Mesenchymal stem cell (in vitro differentiated cells and primary cell): Measurements from ENCODE around the gene TRPM8.

Experiments
- DNase-seq: peaks from one replicate; pipeline ENCODE4 v3.0.0-alpha.2; 2013
- H2AFZ ChIP-seq: one replicate; pipeline ENCODE4 v1.6.1; 2013; ENCODE audit warnings: low read depth, mild to moderate bottlenecking, control low read depth, inconsistent platforms, low read length, moderate library complexity
- H2AK5ac ChIP-seq: 2 replicates; pipeline ENCODE4 v1.6.1; 2013; ENCODE audit warnings: low read length, moderate library complexity, mild to moderate bottlenecking, inconsistent platforms; ENCODE audit not compliant: severe bottlenecking
- H2BK120ac ChIP-seq: one replicate; pipeline ENCODE4 v1.6.1; 2013; ENCODE audit warnings: low read depth, mild to moderate bottlenecking, inconsistent platforms, low read length, moderate library complexity
- H2BK12ac ChIP-seq, 2 experiments: one replicate each; pipeline ENCODE4 v1.6.1; 2013; ENCODE audit warnings: inconsistent platforms in 2 of 2, low read length in 2 of 2, mild to moderate bottlenecking in 2 of 2, moderate library complexity in 2 of 2, control low read depth in 1 of 2
- H2BK15ac ChIP-seq: one replicate; pipeline ENCODE4 v1.6.1; 2013; ENCODE audit warnings: mild to moderate bottlenecking, low read depth, inconsistent platforms; ENCODE audit not compliant: poor library complexity, severe bottlenecking
- H2BK5ac ChIP-seq: 2 replicates; pipeline ENCODE4 v1.6.1; 2013; ENCODE audit warnings: low read depth, mild to moderate bottlenecking, low read length, control low read depth, inconsistent platforms; ENCODE audit not compliant: poor library complexity, severe bottlenecking
- H3K14ac ChIP-seq, 2 experiments: one replicate each; pipeline ENCODE4 v1.6.1; 2013; ENCODE audit warnings: inconsistent platforms in 2 of 2, low read length in 2 of 2, control low read depth in 1 of 2, mild to moderate bottlenecking in 1 of 2, moderate library complexity in 1 of 2
- H3K18ac ChIP-seq, 2 experiments: one replicate each; pipeline ENCODE4 v1.6.1; 2013; ENCODE audit warnings: inconsistent platforms in 2 of 2, low read length in 2 of 2, control low read depth in 1 of 2, low read depth in 1 of 2, mild to moderate bottlenecking in 1 of 2
- H3K23ac ChIP-seq, 2 experiments: one replicate each; pipeline ENCODE4 v1.6.1; 2013; ENCODE audit warnings: inconsistent platforms in 2 of 2, low read length in 2 of 2, mild to moderate bottlenecking in 2 of 2, moderate library complexity in 2 of 2, control low read depth in 1 of 2
- H3K27ac ChIP-seq: 2 replicates; pipeline ENCODE4 v1.5.1; 2013; ENCODE audit warnings: mild to moderate bottlenecking, moderate library complexity, low read length, control low read depth, inconsistent platforms; ENCODE audit not compliant: poor library complexity, severe bottlenecking
- H3K27me3 ChIP-seq, 2 experiments: 2 replicates each; pipeline versions ENCODE4 v1.6.1 to v1.7.0; 2013; ENCODE audit warnings: low read length in 2 of 2, mild to moderate bottlenecking in 2 of 2, moderate library complexity in 2 of 2, control low read depth in 1 of 2, inconsistent platforms in 1 of 2; ENCODE audit not compliant: control insufficient read depth in 1 of 2, insufficient read depth in 1 of 2
- H3K36me3 ChIP-seq, 2 experiments: 2 replicates each; pipeline versions ENCODE4 v1.6.1 to v1.7.0; 2013; ENCODE audit warnings: low read length in 2 of 2, control low read depth in 1 of 2, inconsistent platforms in 1 of 2, low read depth in 1 of 2, mild to moderate bottlenecking in 1 of 2; ENCODE audit not compliant: insufficient read depth in 2 of 2, control insufficient read depth in 1 of 2
- H3K4ac ChIP-seq, 2 experiments: one replicate each; pipeline ENCODE4 v1.6.1; 2013; ENCODE audit warnings: inconsistent platforms in 2 of 2, low read length in 2 of 2, mild to moderate bottlenecking in 2 of 2, moderate library complexity in 2 of 2, control low read depth in 1 of 2, low read depth in 1 of 2
- H3K4me1 ChIP-seq: 2 replicates; pipeline ENCODE4 v1.6.1; 2013; ENCODE audit warnings: low read depth, low read length, control low read depth; ENCODE audit not compliant: control insufficient read depth, insufficient read depth
- H3K4me2 ChIP-seq: 2 replicates; pipeline ENCODE4 v1.6.1; 2013; ENCODE audit warnings: low read length, mild to moderate bottlenecking, inconsistent platforms; ENCODE audit not compliant: poor library complexity, severe bottlenecking
- H3K4me3 ChIP-seq, 2 experiments: 2 replicates each; pipeline versions ENCODE4 v1.5.1 to v1.7.0; 2013; ENCODE audit warnings: low read length in 2 of 2, mild to moderate bottlenecking in 2 of 2, control low read depth in 1 of 2, low read depth in 1 of 2; ENCODE audit not compliant: insufficient read depth in 1 of 2
- H3K79me1 ChIP-seq: replicated peaks from 2 replicates; pipeline ENCODE4 v1.6.1; 2013; ENCODE audit warnings: mild to moderate bottlenecking, control low read depth, low read length, inconsistent platforms; ENCODE audit not compliant: poor library complexity, severe bottlenecking
- H3K9ac ChIP-seq: 2 replicates; pipeline ENCODE4 v1.7.0; 2013; ENCODE audit warnings: mild to moderate bottlenecking, low read length, moderate library complexity
- H3K9me3 ChIP-seq: 2 replicates; pipeline ENCODE4 v1.7.0; 2013; ENCODE audit warnings: mild to moderate bottlenecking, low read length; ENCODE audit not compliant: control insufficient read depth
- H4K8ac ChIP-seq: one replicate; pipeline ENCODE4 v1.6.1; 2013; ENCODE audit warnings: inconsistent platforms, mild to moderate bottlenecking, low read length, moderate library complexity
- H4K91ac ChIP-seq: one replicate; pipeline ENCODE4 v1.6.1; 2013; ENCODE audit warnings: mild to moderate bottlenecking, low read length, inconsistent platforms
- WGBS: methylation state at CpG from one replicate; pipeline ENCODE4 v1.1.7; 2013; ENCODE audit warnings: mixed read lengths; 5-methylcytosine and 5-hydroxymethylcytosine counted together

TRPM8 gene

GRCh38 chr2:234022424-234022823 is 105.3 kb downstream of the TRPM8 start:
- no peak overlapping the region for H4K91ac ChIP-seq
- 50% methylated on average over 1 of the region's 1 CpG for WGBS
- no peak overlapping the region for H4K8ac ChIP-seq
- no peak overlapping the region for H2BK12ac ChIP-seq
- no peak overlapping the region for H2AK5ac ChIP-seq
- H2BK15ac ChIP-seq = no peak overlapping the region
- H3K79me1 ChIP-seq = no peaks in the 10 kb centered on the region
- no peak overlapping the region for H3K4me2 ChIP-seq
- no peak overlapping the region for H2AFZ ChIP-seq
- no peak overlapping the region for H3K27ac ChIP-seq
- DNase-seq = no peak
- no peak overlapping the region for H3K23ac ChIP-seq
- H2BK120ac ChIP-seq = no peak overlapping the region
- H3K4me3 ChIP-seq = no peak overlapping the region
- H3K18ac ChIP-seq = no peak overlapping the region
- H3K14ac ChIP-seq = no peak overlapping the region
- peaks cover 11% of the 10 kb centered on the region for H3K4me1 ChIP-seq
- H2BK5ac ChIP-seq = no peak overlapping the region
- no peaks in the 10 kb centered on the region for H3K36me3 ChIP-seq
- no peak overlapping the region for H3K4ac ChIP-seq
- no peaks in the 10 kb centered on the region for H3K27me3 ChIP-seq
- peaks cover 11% of the 10 kb centered on the region for H3K9me3 ChIP-seq
- H3K9ac ChIP-seq = no peak overlapping the region

- H3K4me1 ChIP-seq = peaks cover 13% of the 10 kb centered on the region
- H4K91ac ChIP-seq = no peak overlapping the region
- H3K4me3 ChIP-seq = no peak overlapping the region
- peaks cover 11% of the 10 kb centered on the region for H3K9me3 ChIP-seq
- H2BK15ac ChIP-seq = no peak overlapping the region
- no peaks in the 10 kb centered on the region for H3K79me1 ChIP-seq
- H3K9ac ChIP-seq = no peak overlapping the region
- no peak overlapping the region for H4K8ac ChIP-seq
- no peak overlapping the region for H3K4ac ChIP-seq
- H3K18ac ChIP-seq = no peak overlapping the region
- H3K27me3 ChIP-seq = no peaks in the 10 kb centered on the region
- H3K36me3 ChIP-seq = no peaks in the 10 kb centered on the region
- no peak overlapping the region for H2AFZ ChIP-seq
- no peak overlapping the region for H3K14ac ChIP-seq
- no peak for DNase-seq
- H3K23ac ChIP-seq = no peak overlapping the region
- H2BK5ac ChIP-seq = no peak overlapping the region
- no peak overlapping the region for H3K27ac ChIP-seq
- H3K4me2 ChIP-seq = no peak overlapping the region
- 92% methylated on average over 28 of the region's 29 CpGs for WGBS
- H2AK5ac ChIP-seq = no peak overlapping the region
- H2BK12ac ChIP-seq = no peak overlapping the region
- H2BK120ac ChIP-seq = no peak overlapping the region
Measured at GRCh38 chr2:234024304-234024703, 107.1 kb downstream of the TRPM8 start.

- H3K4me1 ChIP-seq = peaks cover 13% of the 10 kb centered on the region
- peak overlapping the region; percentile 39 for H2AK5ac ChIP-seq
- H4K91ac ChIP-seq = no peak overlapping the region
- no peak overlapping the region for H4K8ac ChIP-seq
- DNase-seq = no peak
- no peak overlapping the region for H3K4ac ChIP-seq
- no peak overlapping the region for H3K23ac ChIP-seq
- H3K18ac ChIP-seq = no peak overlapping the region
- peaks cover 11% of the 10 kb centered on the region for H3K9me3 ChIP-seq
- H2BK12ac ChIP-seq = no peak overlapping the region
- H2AFZ ChIP-seq = no peak overlapping the region
- no peaks in the 10 kb centered on the region for H3K36me3 ChIP-seq
- H2BK15ac ChIP-seq = no peak overlapping the region
- no peaks in the 10 kb centered on the region for H3K79me1 ChIP-seq
- peak overlapping the region; percentile 74 for H3K9ac ChIP-seq
- H3K4me2 ChIP-seq = peak overlapping the region; percentile 19
- no peak overlapping the region for H3K14ac ChIP-seq
- peak overlapping the region; percentile 94 for H3K27ac ChIP-seq
- H2BK120ac ChIP-seq = no peak overlapping the region
- H3K4me3 ChIP-seq = peak overlapping the region in 1 of 2 experiments; percentile 75
- H2BK5ac ChIP-seq = peak overlapping the region; percentile 74
- WGBS = 88% methylated on average over 5 of the region's 10 CpGs
- no peaks in the 10 kb centered on the region for H3K27me3 ChIP-seq
Measured at GRCh38 chr2:234025466-234025865, 108.3 kb downstream of the TRPM8 start.

- H3K4me3 ChIP-seq = peak overlapping the region in 1 of 2 experiments; percentile 75
- peak overlapping the region; percentile 74 for H2BK5ac ChIP-seq
- H3K18ac ChIP-seq = no peak overlapping the region
- H2BK12ac ChIP-seq = no peak overlapping the region
- peak overlapping the region; percentile 94 for H3K27ac ChIP-seq
- H3K23ac ChIP-seq = no peak overlapping the region
- H4K91ac ChIP-seq = no peak overlapping the region
- H3K36me3 ChIP-seq = no peaks in the 10 kb centered on the region
- H3K4me2 ChIP-seq = peak overlapping the region; percentile 19
- H4K8ac ChIP-seq = no peak overlapping the region
- no peak for DNase-seq
- H3K14ac ChIP-seq = no peak overlapping the region
- no peak overlapping the region for H2BK15ac ChIP-seq
- H2AK5ac ChIP-seq = peak overlapping the region; percentile 39
- peak overlapping the region; percentile 74 for H3K9ac ChIP-seq
- peaks cover 13% of the 10 kb centered on the region for H3K4me1 ChIP-seq
- no peak overlapping the region for H2AFZ ChIP-seq
- no peak overlapping the region for H2BK120ac ChIP-seq
- no peak overlapping the region for H3K4ac ChIP-seq
- no peaks in the 10 kb centered on the region for H3K79me1 ChIP-seq
- 59% methylated on average over 5 of the region's 5 CpGs for WGBS
- H3K9me3 ChIP-seq = peaks cover 11% of the 10 kb centered on the region
- no peaks in the 10 kb centered on the region for H3K27me3 ChIP-seq
Measured at GRCh38 chr2:234025891-234026401, 108.8 kb downstream of the TRPM8 start.
